Hematopoietic multipotent progenitor cell (in vitro differentiated cells): Measurements from ENCODE around the gene CFL1. TPM values are rescaled to one million over a fixed set of nuclear protein-coding genes. Genes with fewer than 3 reads are reported as not detected.

ENCODE experiments used
- DNase-seq, 3 donors: peaks; one replicate each; pipeline ENCODE4 v3.0.0-alpha.2; 2011 to 2015; ENCODE audit warnings: low read depth in 2 of 3, low spot score in 2 of 3
- total RNA-seq: library from RNA; depleted of rRNA; stranded (reverse); fragments of >200 nt; gene quantifications from one replicate; pipeline ENCODE4 v1.2.3, GENCODE V29; 2012

The CFL1 gene
- total RNA-seq, 1 donor = 701 TPM

DNA sequence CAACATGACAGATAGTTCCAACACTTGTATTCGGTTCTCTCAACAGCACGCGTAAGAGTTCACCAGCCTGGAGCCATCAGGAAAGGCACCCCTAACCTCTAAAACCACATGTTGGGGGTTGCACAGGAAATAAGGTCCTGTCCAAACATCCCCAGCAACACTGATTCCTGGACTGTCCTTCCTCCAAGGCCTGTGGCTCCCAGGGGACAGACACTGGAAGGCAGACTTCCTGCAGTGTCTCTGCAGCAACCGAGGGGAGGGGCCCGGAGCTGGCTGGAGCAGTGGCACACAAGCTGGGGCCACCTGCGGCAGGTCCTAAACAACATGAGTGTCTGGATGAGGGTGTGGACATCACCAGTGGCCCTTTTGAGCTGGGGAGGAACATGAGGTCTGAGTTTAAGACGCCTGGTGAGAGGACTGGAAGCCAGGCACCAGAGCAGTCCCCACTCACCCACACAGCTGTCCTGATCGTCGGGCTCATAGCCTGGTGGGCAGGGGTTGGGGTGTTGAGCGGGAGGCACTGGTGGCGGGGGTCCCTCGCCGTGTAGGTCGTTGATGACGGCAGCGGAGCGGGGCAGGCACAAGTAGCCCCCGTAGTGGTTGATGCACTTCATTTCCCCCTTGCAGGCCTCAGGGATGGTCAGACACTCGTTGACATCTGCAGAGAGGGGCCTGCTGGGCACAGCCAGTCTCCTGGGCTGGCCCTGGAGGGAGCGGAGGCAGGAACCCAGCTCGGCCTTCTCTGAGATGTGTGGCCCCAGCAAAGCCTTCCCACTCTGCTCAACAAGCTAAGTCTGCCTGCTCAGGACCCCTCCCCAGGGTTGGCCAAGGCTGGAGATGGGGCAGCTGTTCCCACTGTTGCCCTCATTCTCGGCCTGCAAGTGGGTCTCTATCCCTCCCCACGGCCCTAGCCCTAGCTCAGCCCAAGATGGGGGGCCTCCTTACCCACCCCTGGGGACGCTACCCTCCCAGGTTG, 13.0 kb upstream of the CFL1 start:
- no peak for DNase-seq

GRCh38 chr11:65870307-65870658, 12.3 kb upstream of the CFL1 start:
- no peak for DNase-seq

DNA sequence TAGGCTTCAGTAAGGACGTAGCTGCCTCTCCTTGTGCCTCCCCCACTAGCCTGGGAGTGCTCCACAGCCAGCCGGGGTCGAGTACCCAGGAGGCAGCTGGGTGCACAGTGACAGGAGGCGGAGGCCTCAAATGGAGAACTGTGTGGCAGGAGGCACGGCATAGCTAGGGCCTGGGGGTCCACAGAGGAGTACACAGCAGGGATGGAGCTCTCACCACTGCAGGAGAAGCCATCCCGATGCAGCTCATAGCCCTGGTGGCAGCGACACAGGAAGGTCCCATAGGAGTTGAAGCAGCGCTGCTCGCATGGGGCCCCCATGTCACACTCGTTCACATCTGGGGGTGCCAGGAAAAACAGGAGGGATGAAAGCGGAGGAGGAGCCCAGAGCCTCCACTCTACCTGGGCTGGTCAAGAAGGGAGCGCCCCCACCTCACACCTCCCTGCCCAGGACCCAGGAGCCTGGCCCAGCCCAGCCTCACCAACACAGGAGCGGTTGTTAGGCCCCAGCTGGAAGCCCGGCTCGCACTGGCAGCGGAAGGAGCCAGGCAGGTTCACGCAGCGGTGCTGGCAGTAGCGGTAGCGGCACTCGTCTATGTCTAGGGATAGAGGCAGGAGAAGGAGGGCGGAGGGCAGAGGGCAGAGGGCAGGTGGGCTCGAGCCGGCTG, 11.8 kb upstream of the CFL1 start:
- no peak for DNase-seq

DNA sequence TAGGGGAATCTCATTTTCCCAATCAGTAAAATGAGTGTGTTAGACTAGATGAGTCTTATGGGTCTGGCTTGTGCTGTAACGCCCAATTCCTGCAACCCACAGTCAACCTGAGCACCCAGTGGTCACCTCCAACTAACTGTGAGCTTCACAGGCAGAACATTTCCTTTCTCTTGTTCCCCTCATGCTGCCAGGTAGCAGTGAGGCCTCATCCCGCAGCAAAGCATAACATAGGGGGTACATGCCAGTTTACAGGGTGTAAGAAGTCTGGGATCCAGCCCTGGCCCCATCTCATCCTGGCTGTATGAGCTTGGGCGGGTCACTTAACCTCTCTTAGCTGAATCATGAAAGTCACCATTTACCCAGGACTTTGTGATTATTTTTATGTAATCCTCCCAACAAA, 10.9 kb upstream of the CFL1 start:
- no peak for DNase-seq

- DNase-seq = peak in 1 of 3 donors; percentile 46
Observed at GRCh38 chr11:65868076-65868667, 10.2 kb upstream of the CFL1 start.

GRCh38 chr11:65867284-65868071, 9.5 kb upstream of the CFL1 start:
- peak in 2 of 3 donors; percentile 36 to 45 for DNase-seq

DNA sequence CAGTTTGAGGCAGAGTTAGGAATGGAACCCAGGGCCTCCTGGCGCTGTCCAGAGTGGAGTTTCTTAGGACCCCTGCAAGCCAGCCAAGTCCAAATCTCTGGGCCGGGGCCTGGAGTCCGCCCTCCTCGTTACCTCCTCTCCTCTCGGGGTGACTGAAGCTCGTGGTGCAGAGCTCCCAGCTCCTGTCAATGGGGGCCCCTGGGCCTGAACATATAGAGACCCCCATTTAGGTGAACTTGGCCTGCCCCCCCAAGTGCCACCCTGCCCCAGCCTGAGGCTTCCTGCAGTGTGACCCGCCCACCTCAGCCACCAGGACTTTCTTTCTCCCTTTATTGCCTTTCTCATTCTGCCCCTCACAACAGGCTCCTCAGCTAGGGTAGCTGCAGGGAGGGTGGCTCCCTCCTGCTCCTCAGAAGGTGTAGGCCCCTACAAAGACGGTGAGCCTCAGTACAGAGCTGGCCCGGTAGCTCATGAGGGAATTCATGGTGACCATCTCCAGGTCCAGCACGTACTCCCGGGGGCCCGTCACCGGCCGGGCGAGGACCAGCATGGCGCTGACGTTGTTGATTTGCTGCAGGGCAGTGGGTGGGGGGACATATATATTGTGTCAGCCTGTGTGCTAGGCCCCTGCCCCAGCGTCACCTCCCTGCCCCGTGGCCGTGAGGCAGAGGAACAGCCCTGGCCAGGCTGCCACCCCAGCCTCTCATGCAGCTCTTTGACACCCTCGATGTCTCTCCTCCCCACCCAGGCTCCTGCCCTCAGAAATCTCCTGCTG, 8.7 kb upstream of the CFL1 start:
- no peak for DNase-seq

DNA sequence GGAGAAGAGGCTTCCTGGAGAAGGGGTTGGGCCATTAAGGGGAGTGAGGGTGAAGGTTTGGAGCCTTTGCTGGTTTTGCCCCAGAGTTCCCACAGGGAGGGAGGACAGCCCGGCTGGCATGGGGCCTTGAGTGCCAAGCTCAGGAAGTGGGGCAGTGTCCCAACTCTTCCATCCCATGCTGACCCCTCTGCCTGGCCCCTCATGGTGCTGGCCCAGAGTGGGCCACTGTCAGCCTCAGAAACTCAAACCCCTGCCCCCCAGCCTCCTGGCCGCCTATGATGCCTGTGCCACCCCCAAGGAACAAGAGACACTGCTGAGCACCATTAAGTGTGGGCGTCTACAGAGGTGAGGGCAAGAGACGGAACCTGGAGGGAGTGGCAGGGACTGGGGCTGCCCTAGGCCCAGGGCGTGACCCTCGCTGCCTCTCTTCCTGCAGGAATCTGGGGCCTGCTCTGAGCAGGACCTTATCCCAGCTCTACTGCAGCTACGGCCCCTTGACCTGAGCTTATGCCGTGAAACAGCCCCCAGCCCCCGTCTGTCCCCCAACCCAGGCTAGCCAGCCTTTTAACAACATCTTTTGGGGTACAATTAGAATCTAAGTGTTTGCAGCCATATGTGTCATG, 7.7 kb upstream of the CFL1 start:
- DNase-seq = no peak

DNA sequence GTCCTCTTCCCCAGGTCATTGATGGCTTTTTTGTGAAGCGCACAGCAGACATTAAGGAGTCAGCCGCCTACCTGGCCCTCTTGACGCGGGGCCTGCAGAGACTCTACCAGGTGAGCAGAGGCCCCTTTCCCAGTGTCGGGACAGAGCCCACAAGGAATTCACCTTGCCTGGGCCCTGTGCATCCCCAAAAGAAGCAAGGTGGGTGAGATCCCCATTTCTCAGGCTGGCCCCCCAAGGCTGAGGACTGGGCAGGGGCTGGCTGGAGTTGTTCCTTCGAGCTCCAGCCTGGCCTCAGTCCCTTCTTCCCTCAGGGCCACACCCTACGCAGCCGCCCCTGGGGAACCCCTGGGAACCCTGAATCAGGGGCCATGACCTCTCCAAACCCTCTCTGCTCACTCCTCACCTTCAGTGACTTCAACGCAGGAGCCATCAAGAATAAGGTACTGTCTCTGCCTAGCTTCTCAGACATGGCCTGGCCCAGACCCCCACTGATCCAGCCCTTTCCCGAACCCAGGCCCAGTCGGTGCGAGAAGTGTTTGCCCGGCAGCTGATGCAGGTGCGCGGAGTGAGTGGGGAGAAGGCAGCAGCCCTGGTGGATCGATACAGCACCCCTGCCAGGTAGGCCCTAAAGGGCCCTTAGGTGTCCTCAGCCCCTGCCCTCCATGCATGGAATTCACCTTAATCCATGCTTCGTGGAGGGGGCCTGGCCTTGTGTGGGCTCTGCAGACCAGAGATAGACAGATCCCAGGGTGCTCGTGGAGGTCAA, 6.9 kb upstream of the CFL1 start:
- DNase-seq = no peak

- DNase-seq = no peak
Observed at GRCh38 chr11:65863889-65864705, 6.1 kb upstream of the CFL1 start.

DNA sequence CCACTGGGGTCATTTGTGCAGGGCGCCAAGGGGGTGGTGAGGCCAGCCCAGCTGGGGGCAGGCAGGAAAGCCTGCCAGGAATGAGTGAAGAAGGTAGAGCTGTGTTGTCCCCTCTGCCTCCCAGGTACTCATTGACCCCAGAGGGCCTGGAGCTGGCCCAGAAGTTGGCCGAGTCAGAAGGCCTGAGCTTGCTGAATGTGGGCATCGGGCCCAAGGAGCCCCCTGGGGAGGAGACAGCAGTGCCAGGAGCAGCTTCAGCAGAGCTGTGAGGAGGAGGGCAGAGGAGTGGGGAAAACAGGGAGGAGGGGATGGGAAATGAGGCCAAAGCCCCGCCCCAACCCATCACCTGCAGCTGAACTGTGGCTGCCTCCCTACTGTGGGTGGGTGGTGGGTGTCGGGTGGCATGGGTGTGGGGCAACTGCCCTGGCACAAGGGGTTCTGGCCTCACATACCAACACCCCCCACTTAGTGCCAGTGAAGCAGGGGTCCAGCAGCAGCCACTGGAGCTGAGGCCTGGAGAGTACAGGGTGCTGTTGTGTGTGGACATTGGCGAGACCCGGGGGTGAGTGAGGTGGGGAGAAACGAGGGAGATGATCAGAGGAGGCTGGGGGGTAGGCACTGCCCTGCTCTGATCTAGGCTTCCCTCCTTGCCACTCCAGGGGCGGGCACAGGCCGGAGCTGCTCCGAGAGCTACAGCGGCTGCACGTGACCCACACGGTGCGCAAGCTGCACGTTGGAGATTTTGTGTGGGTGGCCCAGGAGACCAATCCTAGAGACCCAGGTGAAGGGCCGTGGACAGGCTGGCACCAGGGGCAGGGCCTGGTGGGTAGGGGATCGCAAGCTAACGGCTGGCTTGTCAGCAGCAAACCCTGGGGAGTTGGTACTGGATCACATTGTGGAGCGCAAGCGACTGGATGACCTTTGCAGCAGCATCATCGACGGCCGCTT, 5.2 kb upstream of the CFL1 start:
- no peak for DNase-seq

DNA sequence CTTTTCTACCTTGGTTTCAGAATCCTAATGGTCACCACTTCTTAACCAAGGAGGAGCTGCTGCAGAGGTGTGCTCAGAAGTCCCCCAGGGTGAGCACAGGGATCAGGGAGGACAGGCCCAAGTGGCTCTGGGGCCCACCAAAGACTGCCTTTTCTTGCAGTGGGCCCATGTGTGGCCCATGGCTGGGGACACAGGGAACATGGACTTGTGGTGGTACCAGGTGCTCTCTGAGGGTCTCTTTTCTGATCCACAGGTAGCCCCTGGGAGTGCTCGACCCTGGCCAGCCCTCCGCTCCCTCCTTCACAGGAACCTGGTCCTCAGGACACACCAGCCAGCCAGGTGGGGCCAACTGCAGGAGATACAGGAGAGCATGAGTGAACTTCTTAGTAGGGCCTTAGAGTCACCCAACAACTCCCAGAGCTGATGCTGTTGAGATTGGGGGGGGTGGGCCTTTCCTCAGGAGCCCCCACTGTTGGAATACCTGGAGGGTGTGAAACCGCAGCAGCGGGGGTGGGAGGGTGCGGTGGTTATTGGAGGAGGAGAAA, 4.3 kb upstream of the CFL1 start:
- no peak for DNase-seq

DNA sequence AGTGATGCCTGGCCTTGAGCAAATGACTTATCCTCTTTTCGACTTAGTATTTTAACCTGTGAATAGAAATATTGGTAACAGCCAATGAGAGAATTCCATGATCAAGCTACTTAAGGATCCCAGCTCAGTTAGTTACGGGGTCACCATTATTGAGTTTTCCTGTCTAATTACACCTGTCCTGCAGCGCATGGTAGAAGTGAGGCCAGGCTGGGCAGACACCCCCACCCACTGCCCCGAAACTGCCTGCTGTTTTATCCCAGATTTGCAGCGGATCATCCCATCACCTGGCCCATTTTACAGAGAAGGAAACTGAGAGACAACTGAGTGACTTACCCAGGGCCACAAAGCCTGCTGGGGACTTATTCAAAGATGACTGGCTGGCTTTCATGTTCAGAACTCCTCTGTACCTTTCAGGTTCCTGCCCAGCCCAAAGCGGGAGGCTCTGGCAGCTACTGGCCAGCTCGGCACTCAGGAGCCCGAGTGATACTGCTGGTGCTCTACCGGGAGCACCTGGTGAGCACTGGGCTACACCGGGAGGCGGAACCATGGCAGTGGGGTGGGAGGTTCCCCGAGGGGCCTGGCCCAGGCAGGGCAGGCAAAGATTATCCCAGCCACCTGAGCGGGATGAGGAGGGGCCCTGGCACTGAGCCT, 3.7 kb upstream of the CFL1 start:
- DNase-seq = no peak

- DNase-seq = no peak
Observed at GRCh38 chr11:65861165-65861505, 3.2 kb upstream of the CFL1 start.

DNA sequence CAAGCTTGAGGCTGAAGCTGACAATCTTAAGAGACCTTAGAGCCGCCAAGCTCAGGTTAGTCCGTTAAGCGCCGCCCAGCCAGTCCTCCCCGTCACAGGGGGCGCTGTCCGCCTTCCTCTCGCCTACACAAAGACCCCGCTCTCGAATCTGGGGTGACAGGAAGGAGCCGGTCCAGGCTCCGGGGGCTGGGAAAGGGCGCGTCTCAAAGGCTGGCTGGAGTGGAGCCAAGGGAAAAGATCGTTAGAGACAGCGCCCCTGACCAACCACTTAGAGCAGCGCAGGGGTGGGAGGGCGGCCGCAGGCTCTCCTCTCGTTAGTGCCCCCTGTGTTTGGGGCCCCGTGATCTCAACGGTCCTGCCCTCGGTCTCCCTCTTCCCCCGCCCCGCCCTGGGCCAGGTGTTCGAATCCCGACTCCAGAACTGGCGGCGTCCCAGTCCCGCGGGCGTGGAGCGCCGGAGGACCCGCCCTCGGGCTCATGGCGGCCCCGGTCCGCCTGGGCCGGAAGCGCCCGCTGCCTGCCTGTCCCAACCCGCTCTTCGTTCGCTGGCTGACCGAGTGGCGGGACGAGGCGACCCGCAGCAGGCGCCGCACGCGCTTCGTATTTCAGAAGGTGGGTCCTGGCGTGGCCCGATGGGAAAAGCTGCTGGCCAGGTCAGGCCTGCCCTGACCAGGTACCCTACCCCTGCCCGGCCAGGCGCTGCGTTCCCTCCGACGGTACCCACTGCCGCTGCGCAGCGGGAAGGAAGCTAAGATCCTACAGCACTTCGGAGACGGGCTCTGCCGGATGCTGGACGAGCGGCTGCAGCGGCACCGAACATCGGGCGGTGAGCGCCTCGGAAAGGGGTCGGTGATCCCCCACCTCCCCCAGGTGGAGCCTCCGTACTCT, 2.5 kb upstream of the CFL1 start, which contains the start of gene MUS81:
MUS81 (plus strand) TSS at position 156 of the 887 bp plus-strand sequence; CDS start at position 477, 321 bp downstream.
- peak; percentile 90 to 100 (median 97) for DNase-seq
